HG03571 (cell line): ENCODE measurements around the gene SPRR2A.
"Not testable (repeated sequence)": the region's sequence is repeated elsewhere in the genome, so short reads cannot be mapped to it uniquely, and the experiment has no call there.

ENCODE experiments used
- ATAC-seq: cut with Tn5 transposase; IDR thresholded peaks from one replicate; pipeline ENCODE4 v1.9.1; 2021; ENCODE audit not compliant: unreplicated experiment

SPRR2A gene

GRCh38 chr1:153057375-153057774 is at the start of gene SPRR2A:
Gene SPRR2A (minus strand): TSS chr1:153057512. CDS start chr1:153056735, 777 bp downstream.
- ATAC-seq, result no peak

- no peak for ATAC-seq
Measured at GRCh38 chr1:153100245-153100644, 42.9 kb upstream of the SPRR2A start.

- no peak for ATAC-seq
Measured at GRCh38 chr1:153099461-153100045, 42.2 kb upstream of the SPRR2A start.

GRCh38 chr1:153095764-153096163 is 38.5 kb upstream of the SPRR2A start:
- ATAC-seq, result no peak

- no peak for ATAC-seq
Measured at GRCh38 chr1:153094426-153094825, 37.1 kb upstream of the SPRR2A start, which contains the start of gene SPRR2E. Gene SPRR2E (minus strand): TSS chr1:153094526. CDS start chr1:153093751, 775 bp downstream.

- no peak for ATAC-seq
Measured at GRCh38 chr1:153087652-153088051, 30.3 kb upstream of the SPRR2A start.

GRCh38 chr1:153081736-153082135 is 24.4 kb upstream of the SPRR2A start:
- no peak for ATAC-seq

- ATAC-seq, result no peak
Measured at GRCh38 chr1:153072806-153073726, 15.8 kb upstream of the SPRR2A start.

- ATAC-seq, result no peak
Measured at GRCh38 chr1:153071511-153071910, 14.2 kb upstream of the SPRR2A start, which contains the start of gene SPRR2B. Gene SPRR2B (minus strand): TSS chr1:153071611. CDS start chr1:153070839, 772 bp downstream.

GRCh38 chr1:153070243-153070642 is 12.9 kb upstream of the SPRR2A start:
- ATAC-seq, result no peak

GRCh38 chr1:153058826-153059784 is 1.8 kb upstream of the SPRR2A start:
- ATAC-seq, result no peak

GRCh38 chr1:153058154-153058553 is 842 bp upstream of the SPRR2A start:
- ATAC-seq, result no peak

GRCh38 chr1:153056111-153056510 is 1.2 kb downstream of the SPRR2A start:
- ATAC-seq, result not testable (repeated sequence)

GRCh38 chr1:153049211-153049610 is 8.1 kb downstream of the SPRR2A start:
- no peak for ATAC-seq

- no peak for ATAC-seq
Measured at GRCh38 chr1:153040950-153041631, 16.2 kb downstream of the SPRR2A start, which contains the start of gene SPRR2D. Gene SPRR2D (minus strand): TSS chr1:153041120. CDS start chr1:153040346, 774 bp downstream.

- ATAC-seq, result no peak
Measured at GRCh38 chr1:153035211-153035610, 22.1 kb downstream of the SPRR2A start.

- ATAC-seq, result no peak
Measured at GRCh38 chr1:153032677-153033308, 24.5 kb downstream of the SPRR2A start.

GRCh38 chr1:153032073-153032472 is 25.2 kb downstream of the SPRR2A start:
- ATAC-seq, result no peak

GRCh38 chr1:153030895-153031294 is 26.4 kb downstream of the SPRR2A start, which contains the start of gene SPRR1B:
Gene SPRR1B (plus strand): TSS chr1:153031203. CDS start chr1:153032346, 1,143 bp downstream.
- ATAC-seq, result no peak

GRCh38 chr1:153028766-153029165 is 28.5 kb downstream of the SPRR2A start:
- no peak for ATAC-seq
